Cardiac ventricle fibroblast (primary cell): ENCODE results near the gene ENTPD3. TPM values are rescaled to one million over a fixed set of nuclear protein-coding genes. Genes with fewer than 3 reads are reported as not detected.

ENCODE experiments used
- total RNA-seq: library from RNA; depleted of rRNA; stranded (reverse); fragments of >200 nt; gene quantifications from 2 replicates; pipeline ENCODE4 v1.2.3, GENCODE V29; 2015

The ENTPD3 gene
- total RNA-seq: 0.06 and 0.15 TPM in 2 replicates

GRCh38 chr3:40387001-40387894, at the start of gene ENTPD3:
Gene ENTPD3, plus strand, starts transcription at chr3:40387184. Its CDS starts 874 bp downstream, at chr3:40388058.

GRCh38 chr3:40456940-40457823, 70.2 kb downstream of the ENTPD3 start, which contains the start of gene RPL14:
Gene RPL14, plus strand, starts transcription at chr3:40457339. Its CDS starts 133 bp downstream, at chr3:40457472.

GRCh38 chr3:40476478-40477470, 89.8 kb downstream of the ENTPD3 start, which contains the start of gene ZNF619:
Gene ZNF619, plus strand, starts transcription at chr3:40477122. Its CDS starts 858 bp downstream, at chr3:40477980.

Other genes with a start within 250 kb of the ENTPD3 start
- gene EIF1B, start 77.5 kb upstream of the ENTPD3 start, total RNA-seq: 19.8 and 20.4 TPM in 2 replicates
- 689 and 727 TPM in 2 replicates for gene RPL14, start 70.2 kb downstream of the ENTPD3 start, total RNA-seq
- gene ZNF619, start 89.9 kb downstream of the ENTPD3 start, total RNA-seq: 2.5 and 5.8 TPM in 2 replicates
- 0.12 and 0.29 TPM in 2 replicates for gene ZNF620, start 118.9 kb downstream of the ENTPD3 start, total RNA-seq
- 9.4 and 11.8 TPM in 2 replicates for gene ZNF621, start 137.8 kb downstream of the ENTPD3 start, total RNA-seq